ENCODE measurements around the gene NMUR1. TPM values are rescaled to one million over a fixed set of nuclear protein-coding genes. Genes with fewer than 3 reads are reported as not detected.

NMUR1 gene
- total RNA-seq, 1 donor from 2014 or later: 0.13 TPM

DNA sequence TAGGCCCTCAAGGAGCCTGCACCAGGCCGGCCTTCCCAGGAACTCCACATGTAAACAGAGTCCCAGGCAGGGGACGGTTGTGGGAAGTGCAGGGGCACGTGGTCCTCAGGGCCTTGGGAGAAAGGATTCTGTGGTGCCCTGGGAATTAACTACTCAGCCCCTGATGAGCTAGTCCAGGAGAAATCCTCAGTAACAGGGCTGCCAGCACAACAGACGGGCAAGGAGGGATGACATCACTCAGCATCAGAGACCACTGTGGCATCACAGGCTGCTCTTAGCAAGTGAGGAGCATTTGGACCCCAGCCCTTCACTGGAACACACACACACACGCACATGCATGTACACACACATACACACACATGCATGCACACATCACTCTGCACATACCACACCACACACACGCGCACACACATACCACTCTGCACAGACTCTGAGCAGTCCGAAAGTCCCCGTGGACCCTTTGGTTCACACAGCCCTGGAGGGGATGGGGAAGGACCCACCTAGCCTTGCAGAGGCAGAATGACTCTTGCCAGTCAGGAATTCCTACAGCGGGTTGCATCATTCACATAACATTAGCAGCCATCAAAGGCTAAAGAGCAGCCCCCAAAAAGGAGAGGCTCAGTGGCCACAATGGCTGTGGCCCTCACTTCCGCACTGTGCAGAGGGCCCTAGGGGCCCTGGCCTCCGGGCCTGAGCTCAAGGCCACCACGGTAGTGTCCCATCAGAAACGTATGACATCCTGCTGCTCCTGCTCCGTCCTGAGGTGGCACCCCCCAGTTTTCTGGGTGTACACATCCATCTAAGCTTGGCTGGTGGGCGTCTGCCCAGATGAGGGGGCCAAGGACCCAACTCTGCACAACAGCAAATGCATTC lies 1.9 kb upstream of the NMUR1 start:
- Mint-ChIP-seq H3K27me3 (ENCODE audit: low read depth) (peaks cover 33% of the 10 kb centered on the region), H3K4me1 (no peaks in the 10 kb centered on the region), H3K27ac (no peak overlapping the region)

DNA sequence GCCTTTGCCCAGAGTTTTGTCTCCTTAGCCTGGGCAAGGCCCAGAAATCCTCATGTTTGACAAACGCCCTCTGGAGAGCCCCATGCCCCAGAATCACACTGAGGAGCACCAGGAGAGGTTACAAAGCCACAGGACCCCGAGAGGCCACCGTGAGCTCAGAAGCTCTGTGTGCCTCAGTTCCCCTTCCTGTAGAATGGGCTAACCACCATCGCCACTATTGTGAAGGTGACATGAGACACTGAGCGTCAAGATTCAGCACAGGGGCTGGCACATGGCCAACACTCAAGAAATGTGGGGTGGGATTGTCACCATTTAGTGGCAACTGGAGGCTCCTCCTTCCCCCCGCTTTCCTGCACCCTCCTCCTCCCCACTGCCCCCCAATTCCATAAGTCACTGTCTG lies 1.2 kb upstream of the NMUR1 start:
- Mint-ChIP-seq H3K27ac (no peak overlapping the region), H3K4me1 (no peaks in the 10 kb centered on the region), H3K9me3 (no peaks in the 10 kb centered on the region), H3K4me3 (no peak overlapping the region), H3K27me3 (ENCODE audit: low read depth) (peaks cover 33% of the 10 kb centered on the region), H3K36me3 (no peaks in the 10 kb centered on the region)
- DNase-seq (ENCODE audit: low spot score in 2 of 2, unreplicated experiment in 2 of 2): no peak
- TF ChIP-seq CTCF (IDR thresholded peaks at IDR 0.05; ENCODE audit: unreplicated experiment): no peak

More for the DNA sequence above, 1.9 kb upstream of the NMUR1 start:
- Mint-ChIP-seq H3K36me3 (no peaks in the 10 kb centered on the region), H3K9me3 (no peaks in the 10 kb centered on the region), H3K4me3 (no peak overlapping the region)
- no peak for TF ChIP-seq CTCF (IDR thresholded peaks at IDR 0.05; ENCODE audit: unreplicated experiment)
- DNase-seq (ENCODE audit: low spot score in 2 of 2, unreplicated experiment in 2 of 2): no peak

GRCh38 chr2:231528636-231529030 lies 1.6 kb downstream of the NMUR1 start:
- H3K9me3 Mint-ChIP-seq: no peaks in the 10 kb centered on the region
- no peak overlapping the region for H3K4me3 Mint-ChIP-seq
- no peak for TF ChIP-seq CTCF (IDR thresholded peaks at IDR 0.05; ENCODE audit: unreplicated experiment)

DNA sequence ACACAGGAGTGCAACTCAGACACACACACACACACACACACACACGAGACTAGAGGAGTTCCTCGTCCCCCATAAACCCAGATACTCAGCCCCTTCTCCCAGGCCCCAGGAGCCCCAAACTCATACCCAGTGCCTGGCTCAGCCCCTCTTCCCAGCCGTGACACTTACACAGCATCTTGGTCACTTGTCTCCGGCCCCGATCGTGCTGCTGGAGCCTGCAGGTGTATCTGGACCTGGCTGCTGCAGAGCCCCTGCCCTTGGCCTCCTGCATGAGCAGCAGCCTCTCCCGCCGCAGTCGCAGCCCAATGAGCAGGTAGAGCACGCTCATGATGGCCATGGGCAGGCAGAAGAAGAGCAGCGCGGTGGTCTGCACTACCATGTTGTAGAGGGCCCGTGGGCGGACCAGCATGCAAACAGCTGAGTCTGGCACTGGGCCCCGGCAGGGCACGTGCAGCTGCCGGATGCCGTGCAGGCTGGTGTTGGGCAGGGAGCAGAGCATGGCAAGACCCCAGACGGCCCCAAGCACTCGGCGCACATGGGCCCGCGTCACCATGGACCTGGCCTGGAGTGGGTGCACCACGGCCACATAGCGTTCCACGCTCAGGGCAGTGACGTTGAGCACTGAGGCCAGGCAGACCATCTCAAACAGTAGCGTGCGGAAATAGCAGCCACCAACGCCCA lies 2.1 kb downstream of the NMUR1 start:
- Mint-ChIP-seq H3K27me3 (ENCODE audit: low read depth) (peaks cover 33% of the 10 kb centered on the region), H3K36me3 (no peaks in the 10 kb centered on the region), H3K4me1 (peaks cover 2% of the 10 kb centered on the region), H3K27ac (no peak overlapping the region), H3K4me3 (no peak overlapping the region), H3K9me3 (no peaks in the 10 kb centered on the region)
- no peak for TF ChIP-seq CTCF (IDR thresholded peaks at IDR 0.05; ENCODE audit: unreplicated experiment)
- DNase-seq (ENCODE audit: low spot score in 2 of 2, unreplicated experiment in 2 of 2): no peak

More at GRCh38 chr2:231528636-231529030, 1.6 kb downstream of the NMUR1 start:
- Mint-ChIP-seq H3K27me3 (ENCODE audit: low read depth) (peaks cover 33% of the 10 kb centered on the region), H3K4me1 (no peaks in the 10 kb centered on the region), H3K36me3 (no peaks in the 10 kb centered on the region), H3K27ac (no peak overlapping the region)
- DNase-seq (ENCODE audit: low spot score in 2 of 2, unreplicated experiment in 2 of 2): no peak

- Mint-ChIP-seq H3K27ac (no peak overlapping the region), H3K27me3 (ENCODE audit: low read depth) (peaks cover 30% of the 10 kb centered on the region), H3K9me3 (no peaks in the 10 kb centered on the region), H3K4me1 (peaks cover 6% of the 10 kb centered on the region), H3K36me3 (no peaks in the 10 kb centered on the region), H3K4me3 (no peak overlapping the region)
- no peak for TF ChIP-seq CTCF (IDR thresholded peaks at IDR 0.05; ENCODE audit: unreplicated experiment)
- DNase-seq (ENCODE audit: low spot score in 2 of 2, unreplicated experiment in 2 of 2): no peak
Observed at GRCh38 chr2:231527091-231527395, 3.2 kb downstream of the NMUR1 start.

Measured in mesothelial cell of epicardium (in vitro differentiated cells).